Measurements from ENCODE around the gene RABGAP1L. TPM values are rescaled to one million over a fixed set of nuclear protein-coding genes. Genes with fewer than 3 reads are reported as not detected.

Gene RABGAP1L
- total and polyA plus RNA-seq, 2 of the 4 experiments (the other 2 are of a cell fraction) = 7.9 to 26.7 TPM

DNA sequence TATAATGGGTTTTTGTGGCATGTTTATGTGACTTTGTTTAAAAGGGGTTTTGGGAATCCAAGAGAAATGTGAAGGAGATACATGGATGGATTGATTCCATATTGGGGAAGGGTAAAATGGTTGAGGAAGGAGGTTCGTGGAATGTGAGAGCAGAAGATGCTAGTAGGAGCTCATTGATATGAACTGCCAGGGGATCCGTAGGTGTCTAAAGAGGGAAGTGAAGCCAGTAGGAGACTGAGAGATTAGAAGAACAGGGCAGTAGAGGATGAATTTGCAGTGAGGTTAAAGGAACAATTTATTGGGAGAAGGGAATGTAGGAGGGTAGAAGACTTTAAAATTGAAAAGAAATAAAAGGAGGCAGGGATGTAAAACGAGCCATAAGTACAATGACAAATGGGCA is 541.0 kb downstream of the RABGAP1L start:
- no peaks in the 10 kb centered on the region for H3K36me3 ChIP-seq (ENCODE audit: control insufficient read depth, insufficient read depth, low read length)
- no peaks in the 10 kb centered on the region for H3K9me3 ChIP-seq (ENCODE audit: control insufficient read depth, insufficient read depth, low read length)
- H3K27ac ChIP-seq (ENCODE audit: insufficient read depth, low read length) = no peak overlapping the region
- H4K20me1 ChIP-seq (ENCODE audit: insufficient read depth, low read length) = no peaks in the 10 kb centered on the region
- no peak for ATAC-seq (ENCODE audit: low read depth)
- intact Hi-C loops (cut with micrococcal nuclease) = no loop called here
- H3K14ac ChIP-seq (replicated peaks; ENCODE audit: low read depth, low read length) = no peak overlapping the region
- TF ChIP-seq RCOR1 (IDR thresholded peaks at IDR 0.05; ENCODE audit: insufficient replicate concordance, low read length) (no peak), CHD1 (IDR thresholded peaks at IDR 0.05; ENCODE audit: low read depth, low read length) (no peak), CEBPB (IDR thresholded peaks at IDR 0.05; ENCODE audit: low read depth, low read length) (no peak), MAZ (IDR thresholded peaks at IDR 0.05; ENCODE audit: borderline replicate concordance, low read depth, low read length) (no peak), NFE2L2 (IDR thresholded peaks at IDR 0.05; ENCODE audit: low read depth, low read length) (no peak), MAFK (IDR thresholded peaks at IDR 0.05; ENCODE audit: low read depth, low read length) (no peak), BHLHE40 (IDR thresholded peaks at IDR 0.05; ENCODE audit: low read depth, low read length) (no peak), SMC3 (IDR thresholded peaks at IDR 0.05; ENCODE audit: low read depth, low read length) (no peak), POLR2A (IDR thresholded peaks at IDR 0.05; ENCODE audit: low read depth, low read length) (no peak), RAD21 (IDR thresholded peaks at IDR 0.05; ENCODE audit: low read length) (no peak), MXI1 (IDR thresholded peaks at IDR 0.05; ENCODE audit: borderline replicate concordance, low read depth, low read length) (no peak), FOS (IDR thresholded peaks at IDR 0.05; ENCODE audit: low read depth, low read length) (no peak)
- TF ChIP-seq, protein P1, sequence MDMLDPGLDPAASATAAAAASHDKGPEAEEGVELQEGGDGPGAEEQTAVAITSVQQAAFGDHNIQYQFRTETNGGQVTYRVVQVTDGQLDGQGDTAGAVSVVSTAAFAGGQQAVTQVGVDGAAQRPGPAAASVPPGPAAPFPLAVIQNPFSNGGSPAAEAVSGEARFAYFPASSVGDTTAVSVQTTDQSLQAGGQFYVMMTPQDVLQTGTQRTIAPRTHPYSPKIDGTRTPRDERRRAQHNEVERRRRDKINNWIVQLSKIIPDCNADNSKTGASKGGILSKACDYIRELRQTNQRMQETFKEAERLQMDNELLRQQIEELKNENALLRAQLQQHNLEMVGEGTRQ (IDR thresholded peaks at IDR 0.05; ENCODE audit: low read depth, low read length) = no peak
- TF ChIP-seq, protein P2, sequence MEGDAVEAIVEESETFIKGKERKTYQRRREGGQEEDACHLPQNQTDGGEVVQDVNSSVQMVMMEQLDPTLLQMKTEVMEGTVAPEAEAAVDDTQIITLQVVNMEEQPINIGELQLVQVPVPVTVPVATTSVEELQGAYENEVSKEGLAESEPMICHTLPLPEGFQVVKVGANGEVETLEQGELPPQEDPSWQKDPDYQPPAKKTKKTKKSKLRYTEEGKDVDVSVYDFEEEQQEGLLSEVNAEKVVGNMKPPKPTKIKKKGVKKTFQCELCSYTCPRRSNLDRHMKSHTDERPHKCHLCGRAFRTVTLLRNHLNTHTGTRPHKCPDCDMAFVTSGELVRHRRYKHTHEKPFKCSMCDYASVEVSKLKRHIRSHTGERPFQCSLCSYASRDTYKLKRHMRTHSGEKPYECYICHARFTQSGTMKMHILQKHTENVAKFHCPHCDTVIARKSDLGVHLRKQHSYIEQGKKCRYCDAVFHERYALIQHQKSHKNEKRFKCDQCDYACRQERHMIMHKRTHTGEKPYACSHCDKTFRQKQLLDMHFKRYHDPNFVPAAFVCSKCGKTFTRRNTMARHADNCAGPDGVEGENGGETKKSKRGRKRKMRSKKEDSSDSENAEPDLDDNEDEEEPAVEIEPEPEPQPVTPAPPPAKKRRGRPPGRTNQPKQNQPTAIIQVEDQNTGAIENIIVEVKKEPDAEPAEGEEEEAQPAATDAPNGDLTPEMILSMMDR (conservative IDR thresholded peaks at IDR 0.05; ENCODE audit: low read depth, low read length) = no peak
- no peaks in the 10 kb centered on the region for H3K27me3 ChIP-seq (ENCODE audit: control insufficient read depth, insufficient read depth, low read length)
- no peak overlapping the region for H3K56ac ChIP-seq (ENCODE audit: extremely low read depth, insufficient read depth, low read length)
- H2BK120ac ChIP-seq (ENCODE audit: low read depth, low read length) = no peak overlapping the region
- no peak overlapping the region for H3K4me2 ChIP-seq (ENCODE audit: low read depth, low read length)
- CTCF ChIA-PET = interaction anchor here (0.6 to 0.9 kb wide), 2 partner anchors 97 to 437 kb away, joined by 3 read pairs; no protein-coding TSS in a partner anchor
- H3K79me1 ChIP-seq (ENCODE audit: low read depth in 1 of 2, low read length in 2 of 2) = no peaks in the 10 kb centered on the region
- H2BK5ac ChIP-seq (ENCODE audit: low read depth, low read length, poor library complexity, severe bottlenecking) = no peak overlapping the region
- in situ Hi-C loops (cut with MboI; ENCODE audit: low sequenced_read_pairs) = no loop called here
- H4K8ac ChIP-seq (ENCODE audit: low read depth in 2 of 2, low read length in 2 of 2) = no peak overlapping the region
- no peaks in the 10 kb centered on the region for H3K9me1 ChIP-seq (ENCODE audit: insufficient read depth, low read length)
- DNase-seq = no peak
- no peak overlapping the region for H3K18ac ChIP-seq (ENCODE audit: low read depth, low read length)
- H2BK15ac ChIP-seq (ENCODE audit: low read depth, low read length) = no peak overlapping the region
- H4K91ac ChIP-seq (ENCODE audit: insufficient read depth, low read depth, low read length) = no peak overlapping the region
- 83 to 100% methylated on average over 1 to 2 of the region's 3 CpGs for WGBS, 2 experiments (ENCODE audit: extremely low coverage in 2 of 2, insufficient read length in 1 of 2)
- no peak overlapping the region for H2AFZ ChIP-seq (replicated peaks; ENCODE audit: low read length, poor library complexity)
- dilution Hi-C loops (cut with HindIII; ENCODE audit: low sequenced_read_pairs, unreplicated experiment) = loop anchor here (25.0 kb wide), 1 partner anchor 438 kb away; no protein-coding TSS in a partner anchor
- H3K4me1 ChIP-seq (ENCODE audit: control insufficient read depth, insufficient read depth, low read length) = no peaks in the 10 kb centered on the region
- no peak overlapping the region for H3K4ac ChIP-seq (ENCODE audit: low read depth, low read length)
- no peak overlapping the region for H2BK20ac ChIP-seq (ENCODE audit: low read depth, low read length)
- BruUV-seq (replicated peaks) = no TSS peak
- POLR2A ChIA-PET (ENCODE audit: unreplicated experiment) = no interaction called here
- no peak overlapping the region for H3K9ac ChIP-seq (ENCODE audit: low read depth, low read length)
- H3K4me3 ChIP-seq (ENCODE audit: insufficient read depth, low read depth, low read length) = no peak overlapping the region
- H2AK5ac ChIP-seq (ENCODE audit: low read depth, low read length) = no peak overlapping the region
- H4K5ac ChIP-seq (ENCODE audit: low read depth, low read length) = no peak overlapping the region
- no peak overlapping the region for H3K23ac ChIP-seq (ENCODE audit: low read depth, low read length)
- no peak overlapping the region for H2AK9ac ChIP-seq (replicated peaks; ENCODE audit: low read depth, low read length, poor library complexity)
